ENCODE results near the gene ISOC1. TPM values are rescaled to one million over a fixed set of nuclear protein-coding genes. Genes with fewer than 3 reads are reported as not detected.

The ISOC1 gene
- total RNA-seq = 6.4 to 7.4 TPM (median 7.1 TPM) in 3 replicates
- long read RNA-seq, transcript ISOC1-201 (5 exons, 1,940 nt) = major isoform, 22 of 23 reads
- long read RNA-seq, partial matches to known transcripts = 0 of 23 reads
- long read RNA-seq, other reads (novel, unspliced or antisense) = 1 of 23 reads

- Mint-ChIP-seq H3K27ac (ENCODE audit: unreplicated experiment) (no peak within 1 kb of the TSS), H3K36me3 (ENCODE audit: low read depth) (no peaks in the 10 kb centered on the region), H3K9me3 (ENCODE audit: low read depth) (no peaks in the 10 kb centered on the region), H3K27me3 (ENCODE audit: low read depth) (peaks cover 23% of the 10 kb centered on the region), H3K4me3 (ENCODE audit: unreplicated experiment) (peak within 1 kb of the TSS; percentile 79), H3K4me1 (ENCODE audit: low read depth) (peaks cover 11% of the 10 kb centered on the region)
- DNase-seq (ENCODE audit: low spot score) = peak; percentile 96
- TF ChIP-seq, protein P1, sequence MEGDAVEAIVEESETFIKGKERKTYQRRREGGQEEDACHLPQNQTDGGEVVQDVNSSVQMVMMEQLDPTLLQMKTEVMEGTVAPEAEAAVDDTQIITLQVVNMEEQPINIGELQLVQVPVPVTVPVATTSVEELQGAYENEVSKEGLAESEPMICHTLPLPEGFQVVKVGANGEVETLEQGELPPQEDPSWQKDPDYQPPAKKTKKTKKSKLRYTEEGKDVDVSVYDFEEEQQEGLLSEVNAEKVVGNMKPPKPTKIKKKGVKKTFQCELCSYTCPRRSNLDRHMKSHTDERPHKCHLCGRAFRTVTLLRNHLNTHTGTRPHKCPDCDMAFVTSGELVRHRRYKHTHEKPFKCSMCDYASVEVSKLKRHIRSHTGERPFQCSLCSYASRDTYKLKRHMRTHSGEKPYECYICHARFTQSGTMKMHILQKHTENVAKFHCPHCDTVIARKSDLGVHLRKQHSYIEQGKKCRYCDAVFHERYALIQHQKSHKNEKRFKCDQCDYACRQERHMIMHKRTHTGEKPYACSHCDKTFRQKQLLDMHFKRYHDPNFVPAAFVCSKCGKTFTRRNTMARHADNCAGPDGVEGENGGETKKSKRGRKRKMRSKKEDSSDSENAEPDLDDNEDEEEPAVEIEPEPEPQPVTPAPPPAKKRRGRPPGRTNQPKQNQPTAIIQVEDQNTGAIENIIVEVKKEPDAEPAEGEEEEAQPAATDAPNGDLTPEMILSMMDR (IDR thresholded peaks at IDR 0.05) = no peak
These were observed at the start of gene ISOC1 for GRCh38 chr5:129094087-129094923. TSS of gene ISOC1 (plus strand) at chr5:129094749. CDS start at chr5:129094767, 18 bp downstream.

DNA sequence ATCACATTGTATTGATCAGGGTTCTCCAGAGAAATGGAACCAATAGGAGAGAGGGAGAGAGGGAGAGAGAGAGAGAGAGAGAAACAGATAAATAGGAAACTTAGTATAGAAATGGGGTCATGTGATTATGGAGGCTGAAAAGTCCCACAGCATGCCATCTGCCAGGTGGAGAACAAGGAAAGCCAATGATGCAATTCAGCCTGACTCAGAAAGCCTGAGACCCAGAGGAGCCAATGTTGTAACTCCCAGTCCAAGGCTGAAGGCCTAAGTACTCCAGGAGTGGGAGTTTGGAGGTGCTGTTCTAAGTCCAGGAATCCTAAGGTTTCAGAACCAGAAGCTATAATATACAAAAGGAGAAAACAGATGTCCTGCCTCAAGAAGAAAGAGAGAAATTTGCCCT is 48.4 kb upstream of the ISOC1 start:
- Mint-ChIP-seq H3K36me3 (ENCODE audit: low read depth) (no peaks in the 10 kb centered on the region), H3K27me3 (ENCODE audit: low read depth) (peaks cover 5% of the 10 kb centered on the region), H3K4me1 (ENCODE audit: low read depth) (peaks cover under 1% of the 10 kb centered on the region), H3K27ac (ENCODE audit: unreplicated experiment) (no peak overlapping the region), H3K9me3 (ENCODE audit: low read depth) (peaks cover 13% of the 10 kb centered on the region), H3K4me3 (ENCODE audit: unreplicated experiment) (no peak overlapping the region)
- TF ChIP-seq, protein P1 (IDR thresholded peaks at IDR 0.05) = no peak
- no peak for DNase-seq (ENCODE audit: low spot score)

GRCh38 chr5:129048509-129048908 is 46.0 kb upstream of the ISOC1 start:
- TF ChIP-seq, protein P1 (IDR thresholded peaks at IDR 0.05) = no peak
- Mint-ChIP-seq H3K4me3 (ENCODE audit: unreplicated experiment) (no peak overlapping the region), H3K4me1 (ENCODE audit: low read depth) (peaks cover 2% of the 10 kb centered on the region), H3K27me3 (ENCODE audit: low read depth) (no peaks in the 10 kb centered on the region), H3K9me3 (ENCODE audit: low read depth) (peaks cover 10% of the 10 kb centered on the region), H3K27ac (ENCODE audit: unreplicated experiment) (no peak overlapping the region), H3K36me3 (ENCODE audit: low read depth) (no peaks in the 10 kb centered on the region)
- DNase-seq (ENCODE audit: low spot score) = no peak

DNA sequence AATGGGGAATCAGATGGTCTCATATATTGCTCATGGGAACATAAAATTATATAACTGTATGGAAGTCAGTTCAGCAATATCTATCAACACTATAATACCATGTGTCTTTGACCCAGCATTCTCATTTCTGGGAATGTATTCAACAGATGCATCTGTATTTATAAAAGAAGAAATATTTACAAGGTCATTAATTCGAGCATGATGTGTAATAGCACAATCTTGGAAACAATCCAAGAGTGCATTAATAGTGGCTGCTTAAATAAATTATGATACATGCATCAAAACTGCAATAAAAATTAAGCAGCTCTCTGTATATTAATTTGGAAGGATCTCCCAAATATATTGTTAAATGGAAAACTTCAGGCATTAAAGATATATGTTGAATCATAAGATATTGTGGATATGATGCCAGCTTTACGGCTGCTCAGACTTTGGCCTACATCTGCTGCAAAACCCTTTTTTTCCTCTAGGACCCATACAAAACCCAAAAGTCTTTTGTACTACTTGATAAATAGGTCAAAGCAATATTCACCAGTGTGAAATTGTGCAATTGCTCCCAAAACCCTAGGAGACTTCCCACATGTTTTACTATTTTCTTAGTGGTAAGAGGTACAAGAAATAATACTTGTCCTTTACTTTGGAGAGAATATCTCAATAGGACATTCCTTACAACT is 45.3 kb upstream of the ISOC1 start:
- H3K9me3 Mint-ChIP-seq (ENCODE audit: low read depth) = peaks cover 6% of the 10 kb centered on the region
- no peaks in the 10 kb centered on the region for H3K27me3 Mint-ChIP-seq (ENCODE audit: low read depth)
- DNase-seq (ENCODE audit: low spot score) = no peak
- TF ChIP-seq, protein P1 (IDR thresholded peaks at IDR 0.05) = no peak
- no peaks in the 10 kb centered on the region for H3K36me3 Mint-ChIP-seq (ENCODE audit: low read depth)
- no peak overlapping the region for H3K27ac Mint-ChIP-seq (ENCODE audit: unreplicated experiment)
- no peak overlapping the region for H3K4me3 Mint-ChIP-seq (ENCODE audit: unreplicated experiment)
- peaks cover 2% of the 10 kb centered on the region for H3K4me1 Mint-ChIP-seq (ENCODE audit: low read depth)

GRCh38 chr5:129051283-129051682 is 43.3 kb upstream of the ISOC1 start:
- H3K36me3 Mint-ChIP-seq (ENCODE audit: low read depth) = no peaks in the 10 kb centered on the region
- H3K9me3 Mint-ChIP-seq (ENCODE audit: low read depth) = peaks cover 4% of the 10 kb centered on the region
- H3K4me3 Mint-ChIP-seq (ENCODE audit: unreplicated experiment) = no peak overlapping the region
- peaks cover 2% of the 10 kb centered on the region for H3K4me1 Mint-ChIP-seq (ENCODE audit: low read depth)
- no peak overlapping the region for H3K27ac Mint-ChIP-seq (ENCODE audit: unreplicated experiment)
- no peak for DNase-seq (ENCODE audit: low spot score)
- peaks cover 3% of the 10 kb centered on the region for H3K27me3 Mint-ChIP-seq (ENCODE audit: low read depth)
- TF ChIP-seq, protein P1 (IDR thresholded peaks at IDR 0.05) = no peak

Data from chondrocyte (in vitro differentiated cells).